ENCODE data around the gene MKRN2. TPM values are rescaled to one million over a fixed set of nuclear protein-coding genes. Genes with fewer than 3 reads are reported as not detected.
"Not testable (repeated sequence)": the region's sequence is repeated elsewhere in the genome, so short reads cannot be mapped to it uniquely, and the experiment has no call there.

Gene MKRN2
- total RNA-seq, 2 experiments from 2014 or later = 21.9 to 25.7 TPM

DNA sequence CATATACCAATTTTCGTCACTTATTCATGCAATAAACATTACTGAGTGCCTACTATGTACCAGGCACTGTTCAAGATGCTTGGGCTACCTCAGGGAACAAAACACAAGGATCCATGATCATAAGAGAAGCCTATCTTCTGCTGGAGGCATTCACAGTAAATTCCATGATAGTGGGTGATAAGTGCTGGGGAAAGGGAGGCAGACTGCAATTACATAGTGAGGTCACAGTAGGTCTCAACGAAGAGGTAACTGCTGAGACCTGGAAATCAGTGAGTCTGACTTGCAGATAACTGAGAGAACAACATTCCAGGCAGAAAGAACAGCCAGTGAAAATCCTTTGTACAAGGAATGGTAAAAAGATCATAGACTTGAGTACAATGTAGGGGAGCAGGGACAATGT is 73.4 kb downstream of the MKRN2 start:
- no TSS peak for BruUV-seq (replicated peaks)
- no peak for TF ChIP-seq EZH2phosphoT487 (IDR thresholded peaks at IDR 0.05; ENCODE audit: borderline replicate concordance, low read depth, low read length)
- TF ChIP-seq, protein P1, sequence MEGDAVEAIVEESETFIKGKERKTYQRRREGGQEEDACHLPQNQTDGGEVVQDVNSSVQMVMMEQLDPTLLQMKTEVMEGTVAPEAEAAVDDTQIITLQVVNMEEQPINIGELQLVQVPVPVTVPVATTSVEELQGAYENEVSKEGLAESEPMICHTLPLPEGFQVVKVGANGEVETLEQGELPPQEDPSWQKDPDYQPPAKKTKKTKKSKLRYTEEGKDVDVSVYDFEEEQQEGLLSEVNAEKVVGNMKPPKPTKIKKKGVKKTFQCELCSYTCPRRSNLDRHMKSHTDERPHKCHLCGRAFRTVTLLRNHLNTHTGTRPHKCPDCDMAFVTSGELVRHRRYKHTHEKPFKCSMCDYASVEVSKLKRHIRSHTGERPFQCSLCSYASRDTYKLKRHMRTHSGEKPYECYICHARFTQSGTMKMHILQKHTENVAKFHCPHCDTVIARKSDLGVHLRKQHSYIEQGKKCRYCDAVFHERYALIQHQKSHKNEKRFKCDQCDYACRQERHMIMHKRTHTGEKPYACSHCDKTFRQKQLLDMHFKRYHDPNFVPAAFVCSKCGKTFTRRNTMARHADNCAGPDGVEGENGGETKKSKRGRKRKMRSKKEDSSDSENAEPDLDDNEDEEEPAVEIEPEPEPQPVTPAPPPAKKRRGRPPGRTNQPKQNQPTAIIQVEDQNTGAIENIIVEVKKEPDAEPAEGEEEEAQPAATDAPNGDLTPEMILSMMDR (conservative IDR thresholded peaks at IDR 0.05; ENCODE audit: low read length) = no peak
- peaks cover 100% of the 10 kb centered on the region for H3K79me2 ChIP-seq (ENCODE audit: insufficient read depth, low read depth, low read length)
- H3K9me2 ChIP-seq (ENCODE audit: insufficient read depth, low read length) = no peaks in the 10 kb centered on the region
- no peak overlapping the region for H3K4me2 ChIP-seq (ENCODE audit: low read length)
- peaks cover 12% of the 10 kb centered on the region; the same call in 1 of the 2 replicates for H4K20me1 ChIP-seq (ENCODE audit: insufficient read depth, low read length)
- peaks cover 8% of the 10 kb centered on the region; the same call in 1 of the 2 replicates for H3K36me3 ChIP-seq (ENCODE audit: insufficient read depth, low read length)
- no peak overlapping the region for H3K27ac ChIP-seq (ENCODE audit: low read depth, low read length, poor library complexity, severe bottlenecking)
- H3K4me3 ChIP-seq (ENCODE audit: low read depth, low read length, poor library complexity, severe bottlenecking) = no peak overlapping the region
- ChIA-PET POLR2A (no interaction called here), CTCF (ENCODE audit: unreplicated experiment) (no interaction called here)
- peaks cover 23% of the 10 kb centered on the region for H3K4me1 ChIP-seq (ENCODE audit: insufficient read depth, low read length, poor library complexity, severe bottlenecking)
- H3K9me3 ChIP-seq (ENCODE audit: low read length) = no peaks in the 10 kb centered on the region
- H2AFZ ChIP-seq (ENCODE audit: low read length) = no peak overlapping the region
- intact Hi-C loops (cut with micrococcal nuclease; ENCODE audit: unreplicated experiment) = no loop called here
- no peak for DNase-seq (ENCODE audit: low spot score)

DNA sequence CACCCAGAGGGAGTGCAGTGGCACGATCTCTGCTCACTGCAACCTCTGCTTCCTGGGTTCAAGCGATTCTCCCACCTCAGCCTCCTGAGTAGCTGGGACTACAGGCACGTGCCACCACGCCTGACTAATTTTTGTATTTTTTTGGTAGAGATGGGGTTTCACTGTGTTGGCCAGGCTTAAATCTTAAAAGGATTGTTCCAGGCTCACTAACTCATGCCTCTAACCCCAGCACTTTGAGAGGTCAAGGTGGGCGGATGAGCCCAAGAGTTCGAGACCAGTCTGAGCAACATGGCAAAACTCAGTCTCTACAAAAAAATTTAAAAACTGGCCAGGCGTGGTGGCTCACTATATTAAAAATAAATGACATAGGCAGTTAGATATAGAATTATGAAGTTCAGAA is 74.0 kb downstream of the MKRN2 start:
- BruUV-seq (replicated peaks); H3K4me3 ChIP-seq (ENCODE audit: low read depth, low read length, poor library complexity, severe bottlenecking); H3K27ac ChIP-seq (ENCODE audit: low read depth, low read length, poor library complexity, severe bottlenecking); H3K9me2 ChIP-seq (ENCODE audit: insufficient read depth, low read length); H2AFZ ChIP-seq (ENCODE audit: low read length); DNase-seq (ENCODE audit: low spot score); H3K9me3 ChIP-seq (ENCODE audit: low read length); intact Hi-C loops (cut with micrococcal nuclease; ENCODE audit: unreplicated experiment); H3K4me2 ChIP-seq (ENCODE audit: low read length); H3K36me3 ChIP-seq (ENCODE audit: insufficient read depth, low read length); POLR2A ChIA-PET: not testable (repeated sequence)
- CTCF ChIA-PET (ENCODE audit: unreplicated experiment) = interaction anchor here (0.6 to 0.8 kb wide), 2 partner anchors 16 to 23 kb away, joined by 3 read pairs; no protein-coding TSS in a partner anchor
- Histone ChIP-seq H4K20me1 (ENCODE audit: insufficient read depth, low read length) (peaks cover 12% of the 10 kb centered on the region; the same call in 1 of the 2 replicates), H3K4me1 (ENCODE audit: insufficient read depth, low read length, poor library complexity, severe bottlenecking) (peaks cover 17% of the 10 kb centered on the region), H3K79me2 (ENCODE audit: insufficient read depth, low read depth, low read length) (peaks cover 100% of the 10 kb centered on the region)

DNA sequence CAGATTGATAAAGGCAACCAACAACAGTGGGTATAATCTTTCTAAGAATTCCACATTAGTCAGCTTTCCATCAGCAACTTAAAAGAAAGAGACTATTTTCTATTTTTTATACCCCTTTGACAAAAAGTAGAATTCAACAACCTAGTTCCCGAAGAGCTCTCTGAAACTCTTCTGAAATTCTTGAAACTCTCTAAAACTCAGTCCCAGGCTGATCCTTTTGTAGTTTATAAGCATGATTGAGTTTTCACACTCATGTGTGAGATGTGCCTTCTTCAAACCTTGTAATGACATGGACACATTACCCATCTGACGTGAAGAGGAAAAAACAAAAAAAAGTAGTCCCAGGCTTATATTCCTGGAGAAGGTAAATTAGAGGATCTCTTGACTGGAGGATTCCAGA is 75.6 kb downstream of the MKRN2 start:
- DNase-seq (ENCODE audit: low spot score) = no peak
- H3K27ac ChIP-seq (ENCODE audit: low read depth, low read length, poor library complexity, severe bottlenecking) = no peak overlapping the region
- peaks cover 11% of the 10 kb centered on the region for H3K4me1 ChIP-seq (ENCODE audit: insufficient read depth, low read length, poor library complexity, severe bottlenecking)
- peaks cover 100% of the 10 kb centered on the region for H3K79me2 ChIP-seq (ENCODE audit: insufficient read depth, low read depth, low read length)
- no peaks in the 10 kb centered on the region for H3K9me2 ChIP-seq (ENCODE audit: insufficient read depth, low read length)
- peaks cover 12% of the 10 kb centered on the region; the same call in 1 of the 2 replicates for H4K20me1 ChIP-seq (ENCODE audit: insufficient read depth, low read length)
- no TSS peak for BruUV-seq (replicated peaks)
- H2AFZ ChIP-seq (ENCODE audit: low read length) = no peak overlapping the region
- H3K4me2 ChIP-seq (ENCODE audit: low read length) = no peak overlapping the region
- H3K9me3 ChIP-seq (ENCODE audit: low read length) = no peaks in the 10 kb centered on the region
- H3K4me3 ChIP-seq (ENCODE audit: low read depth, low read length, poor library complexity, severe bottlenecking) = no peak overlapping the region
- intact Hi-C loops (cut with micrococcal nuclease; ENCODE audit: unreplicated experiment) = no loop called here
- POLR2A ChIA-PET = interaction anchor here (0.6 to 1.3 kb wide), 5 partner anchors 8 to 47 kb away, joined by 3 to 9 read pairs (median 4); no protein-coding TSS in a partner anchor
- TF ChIP-seq, protein P1 (conservative IDR thresholded peaks at IDR 0.05; ENCODE audit: low read length) = no peak
- no peak for TF ChIP-seq EZH2phosphoT487 (IDR thresholded peaks at IDR 0.05; ENCODE audit: borderline replicate concordance, low read depth, low read length)
- CTCF ChIA-PET (ENCODE audit: unreplicated experiment) = no interaction called here
- peaks cover 20% of the 10 kb centered on the region; the same call in 1 of the 2 replicates for H3K36me3 ChIP-seq (ENCODE audit: insufficient read depth, low read length)
